GM06990 (cell line): ENCODE measurements around the gene ABHD13.

Source experiments
- DNase-seq: peaks from one replicate; pipeline ENCODE4 v3.0.0-alpha.2; 2011; ENCODE audit not compliant: insufficient read length; ENCODE audit errors: extremely low read depth
- H3K27me3 ChIP-seq: replicated peaks from 2 replicates; pipeline ENCODE4 v1.6.0; 2011; ENCODE audit warnings: low read length; ENCODE audit not compliant: control insufficient read depth, insufficient read depth
- H3K36me3 ChIP-seq: 2 replicates; pipeline ENCODE4 v1.5.1; 2011; ENCODE audit warnings: low read length; ENCODE audit not compliant: control insufficient read depth, insufficient read depth
- H3K4me3 ChIP-seq: replicated peaks from 2 replicates; pipeline ENCODE4 v1.5.1; 2011; ENCODE audit warnings: low read depth, mild to moderate bottlenecking, control low read depth, low read length
- TF ChIP-seq, protein P1 (sequence below): IDR thresholded peaks from 2 replicates; pipeline ENCODE4 v1.5.1; 2011; ENCODE audit warnings: low read length, control low read depth, mild to moderate bottlenecking, inconsistent platforms; ENCODE audit not compliant: insufficient read depth, poor library complexity, severe bottlenecking

The ABHD13 gene

DNA sequence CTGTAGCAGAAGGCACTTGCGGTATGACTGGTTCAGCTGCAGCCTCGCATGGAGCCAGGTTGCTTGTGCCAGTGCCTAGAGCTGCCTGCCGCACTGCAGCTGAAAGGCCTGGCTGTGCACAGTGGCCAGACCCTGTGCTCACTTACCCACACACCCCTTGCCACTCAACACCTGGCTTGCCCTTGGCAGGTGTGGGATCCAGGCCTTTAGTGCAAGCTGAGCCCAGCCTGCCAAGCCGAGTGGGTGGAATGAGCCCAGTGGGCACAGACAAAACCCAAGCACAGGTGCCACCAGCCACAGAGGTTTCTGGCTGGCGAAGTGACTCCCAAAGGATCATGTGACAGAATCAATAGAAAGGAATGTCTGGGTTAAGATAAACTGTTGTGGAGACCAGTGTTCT lies 22.3 kb upstream of the ABHD13 start:
- H3K4me3 ChIP-seq, result no peak overlapping the region
- TF ChIP-seq, protein P1, sequence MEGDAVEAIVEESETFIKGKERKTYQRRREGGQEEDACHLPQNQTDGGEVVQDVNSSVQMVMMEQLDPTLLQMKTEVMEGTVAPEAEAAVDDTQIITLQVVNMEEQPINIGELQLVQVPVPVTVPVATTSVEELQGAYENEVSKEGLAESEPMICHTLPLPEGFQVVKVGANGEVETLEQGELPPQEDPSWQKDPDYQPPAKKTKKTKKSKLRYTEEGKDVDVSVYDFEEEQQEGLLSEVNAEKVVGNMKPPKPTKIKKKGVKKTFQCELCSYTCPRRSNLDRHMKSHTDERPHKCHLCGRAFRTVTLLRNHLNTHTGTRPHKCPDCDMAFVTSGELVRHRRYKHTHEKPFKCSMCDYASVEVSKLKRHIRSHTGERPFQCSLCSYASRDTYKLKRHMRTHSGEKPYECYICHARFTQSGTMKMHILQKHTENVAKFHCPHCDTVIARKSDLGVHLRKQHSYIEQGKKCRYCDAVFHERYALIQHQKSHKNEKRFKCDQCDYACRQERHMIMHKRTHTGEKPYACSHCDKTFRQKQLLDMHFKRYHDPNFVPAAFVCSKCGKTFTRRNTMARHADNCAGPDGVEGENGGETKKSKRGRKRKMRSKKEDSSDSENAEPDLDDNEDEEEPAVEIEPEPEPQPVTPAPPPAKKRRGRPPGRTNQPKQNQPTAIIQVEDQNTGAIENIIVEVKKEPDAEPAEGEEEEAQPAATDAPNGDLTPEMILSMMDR, result no peak
- no peak for DNase-seq
- H3K36me3 ChIP-seq, result no peaks in the 10 kb centered on the region
- H3K27me3 ChIP-seq, result no peaks in the 10 kb centered on the region

DNA sequence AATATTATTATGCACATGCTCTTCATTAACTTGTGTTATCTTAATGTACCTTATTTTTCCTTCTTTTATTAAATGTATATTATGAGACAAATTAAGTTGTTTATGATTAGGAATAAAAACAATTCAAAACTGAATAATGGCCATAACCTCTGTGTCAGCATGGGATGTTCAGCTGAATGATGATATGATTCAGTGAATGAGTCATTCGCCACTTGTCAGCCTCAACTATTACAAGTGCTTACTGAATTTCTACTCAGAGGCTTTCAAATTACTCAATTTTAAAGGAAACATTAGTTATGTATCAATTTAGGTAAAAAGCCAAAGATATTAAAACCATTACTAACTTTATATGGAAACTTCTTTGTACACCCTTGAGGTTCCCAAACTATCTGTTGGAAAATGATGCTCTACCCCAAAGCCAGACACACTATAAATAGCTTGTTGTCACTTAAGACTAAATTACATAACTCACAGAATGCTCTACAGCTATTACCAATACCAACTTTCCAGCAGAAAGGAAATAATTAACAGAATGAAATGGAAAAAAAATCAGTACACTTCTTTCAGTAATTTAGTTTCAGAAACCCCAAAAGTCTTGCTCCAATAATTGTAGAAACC lies 17.3 kb upstream of the ABHD13 start:
- Histone ChIP-seq H3K27me3 (no peaks in the 10 kb centered on the region), H3K4me3 (no peak overlapping the region), H3K36me3 (no peaks in the 10 kb centered on the region)
- TF ChIP-seq, protein P1, result no peak
- DNase-seq, result no peak

DNA sequence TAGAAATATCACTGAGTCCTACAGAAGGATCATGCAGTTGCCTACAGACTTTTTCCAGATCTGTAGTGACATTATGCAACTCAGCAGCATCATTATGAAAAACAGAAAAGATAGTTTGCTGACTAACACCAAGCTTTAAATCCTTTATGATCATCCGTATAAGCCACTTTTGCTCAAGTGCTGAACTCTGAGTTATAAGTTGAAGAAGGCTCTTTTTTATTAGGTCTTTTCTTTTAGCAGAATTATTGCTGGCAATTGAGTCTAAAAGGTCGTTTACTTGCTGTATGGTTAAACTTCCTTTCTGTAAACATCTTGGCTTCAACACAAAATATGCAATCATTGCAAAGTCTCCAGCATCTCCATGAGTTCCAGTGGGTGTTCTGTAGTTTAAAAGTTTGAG lies 7.6 kb upstream of the ABHD13 start:
- TF ChIP-seq, protein P1, result no peak
- Histone ChIP-seq H3K4me3 (no peak overlapping the region), H3K36me3 (peaks cover 2% of the 10 kb centered on the region), H3K27me3 (no peaks in the 10 kb centered on the region)
- no peak for DNase-seq

DNA sequence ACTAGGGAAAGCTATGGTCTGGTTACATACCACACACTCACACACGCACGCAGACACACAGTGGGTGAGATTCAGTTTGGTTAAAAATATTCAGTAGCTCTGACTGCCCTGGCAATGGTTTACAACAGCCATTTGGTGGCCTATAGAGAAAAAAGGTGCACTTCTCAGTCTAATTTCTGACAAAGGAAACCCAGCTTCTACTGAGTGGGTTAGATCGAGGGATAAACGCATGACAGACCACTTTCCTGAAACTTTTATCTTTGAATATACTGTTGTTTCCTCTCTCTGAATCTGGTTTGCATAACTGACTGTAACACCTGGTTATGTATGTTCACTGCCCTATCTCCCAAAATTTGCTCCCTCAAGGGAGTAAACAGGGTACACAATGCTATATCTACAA lies 5.3 kb upstream of the ABHD13 start:
- Histone ChIP-seq H3K4me3 (no peak overlapping the region), H3K36me3 (peaks cover 2% of the 10 kb centered on the region), H3K27me3 (no peaks in the 10 kb centered on the region)
- TF ChIP-seq, protein P1, result no peak
- peak; percentile 18 for DNase-seq

DNA sequence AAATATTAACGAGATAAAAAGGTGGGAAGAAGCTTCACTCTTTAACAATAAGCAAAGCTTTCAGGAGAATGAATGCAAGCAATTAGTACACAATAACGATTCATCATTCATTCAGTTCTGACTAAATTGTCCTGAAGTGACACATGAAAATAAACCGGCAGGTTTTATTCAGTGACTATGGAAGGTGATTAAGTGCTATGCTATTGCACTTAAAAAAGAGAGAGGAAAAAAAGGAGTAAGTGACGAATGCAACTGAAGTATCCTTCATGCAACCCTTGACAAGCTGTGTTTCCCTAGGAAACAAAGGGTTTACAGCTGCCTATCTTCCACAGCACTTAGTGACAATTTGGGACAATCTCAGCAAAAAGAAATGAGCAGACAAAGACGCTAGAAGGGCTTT lies 4.2 kb upstream of the ABHD13 start:
- peak overlapping the region; percentile 79 for H3K4me3 ChIP-seq
- H3K27me3 ChIP-seq, result no peaks in the 10 kb centered on the region
- no peak for DNase-seq
- H3K36me3 ChIP-seq, result peaks cover 2% of the 10 kb centered on the region
- TF ChIP-seq, protein P1, result no peak

DNA sequence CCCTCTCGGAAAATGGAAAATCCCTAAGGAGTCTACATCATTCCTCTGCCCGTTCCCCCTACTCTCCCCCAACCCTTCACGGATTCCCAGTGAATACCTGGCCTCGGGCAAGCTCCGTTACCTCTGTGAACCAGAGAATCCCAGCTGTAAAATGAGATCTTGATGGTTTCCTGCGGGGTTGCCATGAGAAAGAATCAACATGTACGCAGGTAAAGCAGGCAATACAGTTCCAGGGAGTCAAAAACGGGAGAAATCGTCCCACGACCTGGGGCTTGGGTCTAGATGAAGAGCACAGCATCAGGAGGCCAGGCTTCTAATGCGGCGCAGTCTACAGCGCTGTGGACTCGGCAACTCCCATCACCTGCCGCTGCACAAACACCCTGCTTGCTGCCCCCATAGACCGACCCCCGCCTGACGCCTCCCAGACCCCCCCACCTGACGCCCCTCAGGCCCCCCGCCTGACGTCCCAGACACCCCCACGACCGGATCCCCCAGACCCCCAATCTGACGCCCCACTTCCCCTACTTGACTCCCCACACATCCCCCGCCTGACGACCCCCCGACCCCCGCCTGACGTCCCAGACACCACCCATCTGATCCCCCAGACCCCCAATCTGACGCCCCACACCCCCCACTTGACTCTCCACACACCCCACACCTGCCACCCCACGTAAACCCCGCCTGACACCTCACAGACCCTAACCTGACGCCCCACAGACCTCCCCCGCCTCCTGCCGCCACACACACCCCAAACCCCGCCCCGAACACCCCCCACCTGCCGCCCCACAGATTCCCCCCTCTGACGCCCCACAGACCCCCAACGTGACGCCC lies 3.5 kb upstream of the ABHD13 start:
- Histone ChIP-seq H3K27me3 (no peaks in the 10 kb centered on the region), H3K36me3 (peaks cover under 1% of the 10 kb centered on the region), H3K4me3 (peak overlapping the region; percentile 79)
- TF ChIP-seq, protein P1, result no peak
- peak; percentile 11 for DNase-seq
